Amniotic epithelial cell (primary cell): ENCODE data around the gene GAB2.
A peak's percentile ranks its signal among the peaks of the same experiment; 100 is the strongest.
"Not testable (repeated sequence)": the region's sequence is repeated elsewhere in the genome, so short reads cannot be mapped to it uniquely, and the experiment has no call there.

Experiments used
- DNase-seq: peaks from one replicate; pipeline ENCODE4 v3.0.0-alpha.2; 2010; ENCODE audit warnings: low read depth

Gene GAB2

GRCh38 chr11:78417175-78417887 lies at the start of gene GAB2:
Gene GAB2 (minus strand): TSS chr11:78417820. CDS start chr11:78417720, 100 bp downstream.
- no peak for DNase-seq

DNA sequence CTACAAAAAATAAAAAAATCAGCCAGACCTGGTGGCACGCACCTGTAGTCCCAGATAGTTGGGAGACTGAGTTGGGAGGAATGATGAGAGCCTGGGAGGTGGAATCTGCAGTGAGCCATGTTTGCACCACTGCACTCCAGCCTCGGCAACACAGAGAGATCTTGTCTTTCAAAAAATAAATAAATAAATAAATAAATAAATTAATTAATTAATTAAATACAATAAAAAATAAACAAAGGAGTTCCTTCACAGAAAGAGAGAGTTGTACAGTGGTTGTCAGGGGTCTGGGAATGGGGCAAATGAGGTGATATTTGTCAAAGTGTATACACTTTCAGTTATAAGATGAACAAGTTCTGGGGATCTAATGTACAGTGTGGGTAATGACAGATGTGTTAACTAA lies 49.8 kb upstream of the GAB2 start:
- no peak for DNase-seq

- no peak for DNase-seq
These were observed 47.7 kb upstream of the GAB2 start for GRCh38 chr11:78465169-78465942.

DNA sequence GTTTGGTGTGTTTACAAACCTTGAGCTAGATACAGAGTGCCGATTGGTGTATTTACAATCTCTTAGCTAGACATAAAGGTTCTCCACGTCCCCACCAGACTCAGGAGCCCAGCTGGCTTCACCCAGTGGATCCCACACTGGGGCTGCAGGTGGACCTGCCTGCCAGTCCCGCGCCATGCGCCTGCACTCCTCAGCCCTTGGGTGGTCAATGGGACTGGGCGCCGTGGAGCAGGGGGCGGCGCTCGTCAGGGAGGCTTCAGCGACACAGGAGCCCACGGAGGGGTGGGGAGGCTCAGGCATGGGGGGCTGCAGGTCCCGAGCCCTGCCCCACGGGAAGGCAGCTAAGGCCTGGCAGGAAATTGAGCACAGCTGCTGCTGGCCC lies 47.2 kb upstream of the GAB2 start:
- not testable (repeated sequence) for DNase-seq

DNA sequence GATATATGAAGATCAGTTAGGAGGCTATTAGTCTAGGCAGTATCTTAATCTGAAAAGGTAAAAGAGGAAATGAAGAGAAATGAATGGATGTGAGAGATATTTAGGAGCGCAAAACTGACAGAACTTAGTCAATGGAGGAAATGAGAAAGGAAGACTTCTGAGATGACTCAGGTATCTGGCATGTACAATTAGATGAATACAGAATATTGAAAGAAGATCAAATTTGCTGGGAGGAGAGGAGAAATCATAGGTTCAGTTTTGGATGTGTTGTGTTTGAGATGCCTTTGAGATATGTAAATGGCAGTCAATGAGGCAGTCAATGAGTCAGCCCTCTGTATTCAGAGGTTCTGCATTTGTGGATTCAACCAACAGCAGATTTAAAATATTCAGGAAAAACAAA lies 42.9 kb upstream of the GAB2 start:
- no peak for DNase-seq

GRCh38 chr11:78459738-78460137 lies 42.1 kb upstream of the GAB2 start:
- no peak for DNase-seq

GRCh38 chr11:78457448-78457847 lies 39.8 kb upstream of the GAB2 start:
- DNase-seq, result no peak

DNA sequence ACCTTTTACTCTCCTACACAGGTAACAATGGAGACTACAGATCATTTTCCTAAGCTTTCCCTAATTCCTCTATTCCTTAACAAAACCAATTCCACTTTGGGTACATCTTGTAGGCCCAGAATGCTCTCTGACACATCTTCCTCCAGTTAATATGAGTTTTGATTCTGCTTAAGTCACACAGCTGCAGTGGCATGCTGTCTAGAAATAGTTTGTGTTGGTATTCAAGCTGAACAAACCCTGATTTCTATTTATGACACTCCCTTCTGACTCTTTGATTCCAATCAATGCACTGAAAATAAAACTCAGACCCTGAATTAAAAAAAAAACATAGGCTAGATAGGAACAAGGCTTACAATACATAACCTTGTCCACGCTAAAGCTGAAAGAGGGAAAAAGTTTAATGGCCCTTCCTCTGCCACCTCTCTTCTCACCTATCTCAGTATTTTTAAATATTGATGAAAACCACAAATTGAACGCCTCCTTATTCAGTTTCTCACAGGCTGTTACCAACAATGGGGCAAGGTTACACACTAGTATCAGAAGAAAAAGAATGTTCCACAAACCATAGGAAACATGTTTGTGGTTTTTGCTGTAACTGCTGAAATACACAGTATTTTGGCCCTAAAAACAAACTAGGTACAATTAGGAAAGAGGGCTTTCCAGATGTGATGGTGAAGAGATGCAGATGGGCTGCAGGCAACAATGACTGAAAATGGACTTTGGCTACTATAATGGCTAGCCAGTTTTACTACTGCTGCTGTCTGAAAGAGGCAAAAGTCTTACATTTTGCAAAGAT lies 35.7 kb upstream of the GAB2 start:
- DNase-seq, result peak; percentile 55

DNA sequence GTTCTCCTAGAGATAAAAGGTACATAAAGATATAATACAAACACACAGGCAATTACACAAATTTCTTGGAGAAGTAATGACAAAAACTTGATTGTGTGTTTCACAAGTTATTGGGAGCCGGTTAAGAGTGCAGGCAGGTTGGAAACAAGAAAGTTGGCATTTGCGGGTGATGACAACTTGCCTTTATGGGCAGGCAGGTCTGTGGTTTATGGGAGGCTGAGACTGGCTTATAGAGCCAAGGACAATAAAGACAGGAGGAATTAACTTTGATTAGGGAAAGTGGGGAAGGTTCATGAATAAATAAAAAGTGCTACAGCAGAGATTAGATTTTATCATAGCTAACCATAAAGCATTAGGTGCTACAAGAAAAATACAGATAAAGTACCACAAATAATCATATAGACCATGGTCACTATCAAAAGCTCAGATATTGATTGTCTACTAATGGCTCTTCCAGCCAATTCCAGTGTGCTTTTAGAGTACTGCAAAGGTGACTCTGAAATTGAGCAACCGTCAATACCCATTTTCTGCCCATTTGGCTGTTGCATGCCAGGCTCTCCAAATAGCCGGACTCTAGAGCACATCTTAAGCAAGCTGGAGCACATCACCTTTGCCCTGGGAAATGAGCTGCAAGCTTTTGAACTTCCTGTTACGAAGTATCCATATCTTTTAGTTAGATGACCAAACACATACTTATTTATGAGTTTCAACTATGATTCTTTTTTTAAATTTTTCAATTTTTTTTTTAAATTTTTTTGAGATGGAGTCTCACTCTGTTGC lies 33.9 kb upstream of the GAB2 start:
- no peak for DNase-seq

DNA sequence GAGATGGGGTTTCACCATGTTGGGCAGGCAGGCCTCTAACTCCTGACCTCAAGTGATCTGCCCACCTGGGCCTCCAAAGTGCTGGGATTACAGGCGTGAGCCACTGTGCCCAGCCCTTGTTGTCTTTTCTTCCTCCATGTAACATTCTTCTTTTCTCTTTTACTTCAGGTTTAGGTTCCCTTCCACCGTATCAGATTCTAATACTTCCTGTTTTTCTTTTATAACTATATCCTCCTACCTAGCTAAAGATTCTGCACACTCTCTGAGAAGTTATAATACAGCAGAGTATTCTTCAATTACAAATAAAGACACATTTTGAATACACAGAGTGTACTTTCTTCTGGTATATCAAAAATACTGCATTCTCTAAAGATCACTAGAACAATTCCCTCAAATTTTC lies 33.2 kb upstream of the GAB2 start:
- DNase-seq, result no peak

- no peak for DNase-seq
These were observed 32.2 kb upstream of the GAB2 start for GRCh38 chr11:78449866-78450265.

DNA sequence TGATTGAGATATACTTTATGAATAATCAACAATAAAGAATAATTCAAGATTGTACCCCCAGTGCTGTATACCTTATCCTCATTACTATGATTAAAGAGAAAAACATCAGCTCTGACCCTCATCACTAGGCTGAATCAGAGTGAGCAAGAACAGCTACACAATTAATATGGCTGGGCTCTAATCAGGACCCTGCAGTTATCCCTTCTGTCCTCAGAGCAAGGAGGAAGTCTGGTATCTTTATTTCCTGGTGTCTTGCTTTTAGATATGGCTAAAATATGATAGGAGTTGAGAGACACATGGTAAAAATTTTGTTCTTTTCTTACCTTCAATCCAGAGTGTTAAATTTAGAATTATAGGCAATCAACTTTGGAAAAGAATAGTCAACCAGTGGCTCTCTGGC lies 28.6 kb upstream of the GAB2 start:
- no peak for DNase-seq

- DNase-seq, result no peak
These were observed 27.1 kb upstream of the GAB2 start for GRCh38 chr11:78444726-78445125.

DNA sequence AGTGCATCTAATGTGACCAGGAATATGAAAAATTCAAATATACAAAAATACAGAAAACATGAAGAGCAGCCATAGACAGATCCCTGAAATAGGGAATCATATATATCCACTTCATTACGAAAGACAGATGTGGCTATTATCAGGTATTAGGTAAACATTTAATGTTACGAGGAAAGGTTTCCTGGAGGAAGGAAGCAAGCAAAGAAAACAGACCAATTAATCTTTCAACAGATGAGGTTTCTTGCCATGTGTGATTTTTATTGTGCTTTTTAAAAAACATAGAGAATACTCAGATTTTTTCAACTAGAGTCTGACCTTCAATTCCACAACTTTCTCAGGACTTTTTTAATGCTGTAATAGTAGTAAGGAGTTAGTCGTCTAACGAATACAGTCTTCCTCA lies 24.3 kb upstream of the GAB2 start:
- DNase-seq, result no peak

DNA sequence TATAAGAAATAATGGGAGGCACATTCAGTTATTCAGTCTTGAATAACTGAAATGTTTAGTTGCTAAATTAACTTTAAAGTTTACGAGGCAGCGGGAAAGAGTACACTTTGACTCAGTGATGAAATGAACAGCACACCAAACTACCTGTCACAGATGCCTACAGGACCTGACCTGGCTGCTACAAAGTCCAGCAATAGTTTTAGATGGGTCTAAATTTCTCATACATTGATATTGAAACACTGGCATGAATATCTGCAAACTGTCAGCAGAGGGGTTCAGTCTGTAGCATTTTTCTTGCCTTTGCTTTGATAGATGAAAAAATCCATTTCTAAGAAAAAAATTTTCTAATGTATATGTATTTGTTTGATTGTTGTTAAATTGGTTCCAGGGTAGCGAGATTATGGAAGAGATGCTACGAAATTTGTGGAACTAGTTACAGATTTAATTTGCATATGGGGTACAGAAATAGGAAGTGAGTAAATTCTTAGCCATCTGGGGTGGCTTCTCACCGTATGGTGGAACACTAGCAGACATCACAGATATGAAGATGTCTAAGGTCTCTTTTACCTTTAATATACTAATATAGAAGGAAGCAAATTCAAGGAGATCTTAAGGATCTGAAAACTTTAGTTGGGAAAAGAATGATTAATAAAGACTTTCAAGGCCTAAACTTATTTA lies 20.8 kb upstream of the GAB2 start:
- DNase-seq, result no peak

DNA sequence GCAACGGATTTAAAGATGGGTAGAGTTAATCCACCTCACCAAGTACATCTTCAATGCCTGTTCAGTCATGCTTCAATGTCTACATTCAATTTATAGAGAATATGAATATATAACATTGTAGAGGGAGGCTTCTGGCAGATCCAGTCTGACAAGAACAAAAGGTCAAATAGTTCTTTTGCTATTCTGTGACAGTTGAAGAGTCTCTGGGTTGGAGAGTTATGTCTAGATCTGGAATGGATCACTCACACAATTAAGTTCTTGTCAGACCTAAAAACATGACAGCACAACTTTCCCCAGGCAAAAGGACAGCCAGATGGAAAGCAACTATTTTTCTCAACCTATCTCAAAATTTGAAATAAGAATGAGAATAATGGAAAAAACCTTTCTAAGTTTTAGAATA lies 15.3 kb upstream of the GAB2 start:
- DNase-seq, result no peak

DNA sequence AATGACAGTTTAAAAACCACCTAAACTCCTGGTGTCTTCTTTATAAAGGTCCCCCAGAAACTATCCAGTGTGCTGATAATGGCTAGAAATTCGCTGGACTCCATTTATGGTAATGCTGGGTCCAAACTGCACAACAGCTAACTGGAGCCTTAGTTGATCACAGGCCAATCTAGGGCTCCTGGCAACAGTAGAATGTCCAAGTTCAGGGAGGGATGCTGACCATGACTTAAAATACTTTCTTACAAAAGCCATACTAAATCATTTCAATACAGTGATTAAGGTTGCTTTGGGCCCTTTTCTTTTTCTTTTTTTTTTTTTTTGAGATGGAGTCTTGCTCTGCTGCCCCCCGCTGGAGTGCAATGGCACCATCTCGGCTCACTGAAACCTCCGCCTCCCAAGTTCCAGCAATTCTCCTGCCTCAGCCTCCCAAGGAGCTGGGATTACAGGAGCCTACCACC lies 14.5 kb upstream of the GAB2 start:
- peak; percentile 47 for DNase-seq

DNA sequence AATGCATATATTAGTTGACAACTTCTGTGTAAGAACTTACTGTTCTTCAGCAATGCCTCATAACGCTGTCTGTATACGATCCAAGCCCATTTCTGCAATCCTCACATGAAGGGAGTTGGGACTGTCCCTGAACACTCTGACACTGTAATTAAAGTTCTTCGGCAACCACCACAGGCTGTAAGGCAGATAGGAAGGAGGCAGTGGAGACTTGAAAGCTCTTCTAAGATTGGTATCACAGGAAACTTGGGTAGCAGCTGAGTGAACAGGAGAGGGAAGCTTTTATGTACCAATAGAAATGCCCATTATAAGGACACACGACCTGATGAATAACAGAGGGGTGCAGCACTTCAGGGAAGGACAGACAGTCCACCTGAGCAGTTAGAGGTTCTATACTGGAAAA lies 12.0 kb upstream of the GAB2 start:
- DNase-seq, result no peak

DNA sequence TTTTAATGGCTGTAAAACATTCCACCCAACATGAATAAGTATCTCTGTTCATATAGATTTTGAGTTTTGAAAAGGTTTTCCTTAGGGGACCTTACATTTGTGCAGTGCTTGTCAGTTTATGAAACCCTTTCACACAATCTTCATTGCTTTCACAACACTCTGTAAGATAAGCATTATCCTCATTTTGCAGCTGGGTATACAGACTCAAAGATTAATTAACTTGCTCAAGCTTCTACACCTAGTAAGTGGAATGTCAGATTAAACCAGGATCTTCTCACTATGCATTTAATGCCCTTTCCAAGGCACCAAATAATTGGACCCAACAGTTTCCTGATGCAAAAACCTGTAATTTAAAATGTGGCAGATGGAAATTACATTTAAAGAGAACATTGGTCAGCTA lies 11.6 kb upstream of the GAB2 start:
- DNase-seq, result no peak

- DNase-seq, result no peak
These were observed 11.2 kb upstream of the GAB2 start for GRCh38 chr11:78428773-78429172.

- DNase-seq, result no peak
These were observed 10.6 kb upstream of the GAB2 start for GRCh38 chr11:78428266-78428636.
